NAMALWA (cell line): Measurements from ENCODE around the gene VGF.
"Not testable (repeated sequence)": the region's sequence is repeated elsewhere in the genome, so short reads cannot be mapped to it uniquely, and the experiment has no call there.

Experiments used
- DNase-seq: peaks from one replicate; pipeline ENCODE4 v3.0.0-alpha.2; 2015; ENCODE audit warnings: low spot score

VGF gene

GRCh38 chr7:101115215-101115614, 50.2 kb downstream of the VGF start:
- DNase-seq: no peak

DNA sequence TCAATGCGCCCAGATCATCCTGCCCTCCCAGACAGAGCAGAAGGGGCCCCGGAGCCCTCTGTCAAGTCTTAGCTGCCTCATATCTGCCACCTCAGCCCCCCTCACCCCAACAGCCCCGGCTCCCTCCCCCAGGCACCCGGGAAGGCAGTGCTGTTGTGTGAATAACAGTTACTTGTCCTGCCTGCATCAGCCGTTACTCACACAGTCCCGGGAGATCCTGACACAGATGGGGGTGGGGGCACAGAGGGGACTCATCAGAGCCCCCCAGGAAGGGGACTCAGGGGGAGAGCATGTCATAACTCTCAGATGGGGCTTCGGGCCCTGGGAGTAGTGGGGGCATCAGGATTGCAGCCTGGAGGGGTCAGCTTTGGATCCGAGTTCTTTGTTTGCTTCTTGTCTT, 50.9 kb downstream of the VGF start:
- no peak for DNase-seq

- DNase-seq: no peak
Measured at GRCh38 chr7:101113836-101114235, 51.5 kb downstream of the VGF start.

GRCh38 chr7:101113140-101113539, 52.2 kb downstream of the VGF start:
- not testable (repeated sequence) for DNase-seq
